H1 (cell line): Measurements from ENCODE around the gene ZNF69. TPM values are rescaled to one million over a fixed set of nuclear protein-coding genes. Genes with fewer than 3 reads are reported as not detected.

Experiments used
- CTCF ChIA-PET: fragments of 300-600 bp; sonication (Branson Sonifier 250); formaldehyde crosslinking; loops from one replicate; lab custom pipeline; 2021; ENCODE audit not compliant: partially characterized antibody; lab: Charles Lee
- POLR2A ChIA-PET: fragments of 300-600 bp; sonication (Branson Sonifier 250); formaldehyde crosslinking; loops from one replicate; lab custom pipeline; 2021; ENCODE audit warnings: inconsistent platforms; ENCODE audit not compliant: partially characterized antibody; lab: Charles Lee
- DNase-seq, 2 experiments: peaks; one replicate each; pipeline versions ENCODE4 v3.0.0 to v3.0.0-alpha.2; 2010 to 2022; ENCODE audit warnings: low spot score in 2 of 2, low read depth in 1 of 2, mixed read lengths in 1 of 2
- FAIRE-seq: peaks from 2 replicates; lab custom pipeline; 2011; peaks lifted over from hg19 to GRCh38; lab: Jason Lieb, UNC
- H2AFZ ChIP-seq: 2 replicates; pipeline ENCODE4 v1.8.1; 2012; ENCODE audit warnings: low read length, inconsistent platforms
- H2AK5ac ChIP-seq: 2 replicates; pipeline ENCODE4 v1.6.1; 2013; ENCODE audit warnings: low read depth, low read length
- H2BK120ac ChIP-seq: replicated peaks from 2 replicates; pipeline ENCODE3; 2013; ENCODE audit warnings: low read depth, low read length, inconsistent platforms
- H2BK12ac ChIP-seq: 2 replicates; pipeline ENCODE4 v1.6.1; 2013; ENCODE audit warnings: low read depth, low read length
- H2BK15ac ChIP-seq: 2 replicates; pipeline ENCODE4 v1.6.1; 2013; ENCODE audit warnings: low read length
- H2BK20ac ChIP-seq: 2 replicates; pipeline ENCODE4 v1.6.1; 2013; ENCODE audit warnings: low read length
- H2BK5ac ChIP-seq: 2 replicates; pipeline ENCODE4 v1.6.1; 2013; ENCODE audit warnings: low read depth, low read length
- H3K14ac ChIP-seq: 2 replicates; pipeline ENCODE4 v1.6.1; 2013; ENCODE audit warnings: inconsistent platforms; ENCODE audit not compliant: insufficient read length
- H3K18ac ChIP-seq: 2 replicates; pipeline ENCODE4 v1.6.1; 2013; ENCODE audit warnings: low read length; ENCODE audit errors: extremely low read depth
- H3K23ac ChIP-seq: 2 replicates; pipeline ENCODE4 v1.6.1; 2013; ENCODE audit warnings: inconsistent platforms; ENCODE audit not compliant: insufficient read length
- H3K23me2 ChIP-seq: 2 replicates; pipeline ENCODE4 v1.6.1; 2013; ENCODE audit warnings: low read depth, low read length
- H3K27ac ChIP-seq: 2 replicates; pipeline ENCODE4 v1.6.1; 2011; ENCODE audit warnings: low read depth, low read length, inconsistent platforms
- H3K27me3 ChIP-seq, 4 experiments: replicated peaks in 1 of 4; 1 replicate in 1 of 4; 2 replicates in 3 of 4; pipeline versions ENCODE4 v1.6.1 to v1.8.1; 2011 to 2013; ENCODE audit warnings: low read length in 3 of 4, mild to moderate bottlenecking in 3 of 4, inconsistent platforms in 2 of 4, mixed read lengths in 2 of 4, moderate library complexity in 1 of 4; ENCODE audit not compliant: control insufficient read depth in 3 of 4, insufficient read depth in 3 of 4; ENCODE audit errors: extremely low read depth in 1 of 4
- H3K36me3 ChIP-seq, 4 experiments: 2 replicates each; pipeline versions ENCODE4 v1.6.1 to v1.8.1; 2011 to 2013; ENCODE audit warnings: mild to moderate bottlenecking in 4 of 4, low read length in 3 of 4, moderate library complexity in 2 of 4, control low read depth in 1 of 4, inconsistent platforms in 1 of 4; ENCODE audit not compliant: insufficient read depth in 4 of 4, control insufficient read depth in 2 of 4
- H3K4ac ChIP-seq: replicated peaks from 2 replicates; pipeline ENCODE3; 2013; ENCODE audit warnings: low read length, low read depth, mixed read lengths, inconsistent platforms; ENCODE audit not compliant: insufficient read length
- H3K4me1 ChIP-seq, 4 experiments: replicated peaks in 1 of 4; 1 replicate in 1 of 4; 2 replicates in 3 of 4; pipeline versions ENCODE4 v1.6.1 to v1.8.1; 2011 to 2013; ENCODE audit warnings: low read length in 3 of 4, inconsistent platforms in 2 of 4, mixed read lengths in 1 of 4; ENCODE audit not compliant: insufficient read depth in 4 of 4, control insufficient read depth in 3 of 4
- H3K4me2 ChIP-seq, 2 experiments: 2 replicates each; pipeline versions ENCODE4 v1.6.1 to v1.8.1; 2011 to 2013; ENCODE audit warnings: low read depth in 2 of 2, low read length in 2 of 2, control low read depth in 1 of 2, inconsistent platforms in 1 of 2, mild to moderate bottlenecking in 1 of 2; ENCODE audit not compliant: insufficient read depth in 1 of 2
- H3K4me3 ChIP-seq, 4 experiments: fragments of 200-600, 300-600 bp in 1 of 4; sonication (generic), shearing (Covaris generic), sonication (Bioruptor Twin) in 1 of 4; 2 replicates each; pipeline versions ENCODE4 v1.5.1 to v1.8.1; 2011 to 2016; ENCODE audit warnings: low read length in 4 of 4, low read depth in 3 of 4, control low read depth in 2 of 4, inconsistent platforms in 2 of 4, mild to moderate bottlenecking in 2 of 4, mixed read lengths in 1 of 4, moderate library complexity in 1 of 4; ENCODE audit not compliant: insufficient read depth in 2 of 4; ENCODE audit errors: extremely low read depth in 1 of 4
- H3K56ac ChIP-seq: replicated peaks from 2 replicates; pipeline ENCODE3; 2013; ENCODE audit warnings: low read depth, mild to moderate bottlenecking, mixed read lengths, low read length, inconsistent platforms; ENCODE audit not compliant: insufficient read length
- H3K79me1 ChIP-seq: 2 replicates; pipeline ENCODE4 v1.6.1; 2013; ENCODE audit warnings: low read depth, low read length, control low read depth
- H3K79me2 ChIP-seq, 2 experiments: 2 replicates each; pipeline versions ENCODE4 v1.6.1 to v1.8.1; 2012 to 2013; ENCODE audit warnings: low read length in 2 of 2, mild to moderate bottlenecking in 2 of 2, inconsistent platforms in 1 of 2; ENCODE audit not compliant: insufficient read depth in 2 of 2, control insufficient read depth in 1 of 2
- H3K9ac ChIP-seq, 4 experiments: replicated peaks in 1 of 4; 1 replicate in 1 of 4; 2 replicates in 3 of 4; pipeline versions ENCODE4 v1.6.1 to v1.8.1; 2011 to 2013; ENCODE audit warnings: low read depth in 3 of 4, low read length in 3 of 4, control low read depth in 2 of 4, mild to moderate bottlenecking in 2 of 4, moderate library complexity in 2 of 4, inconsistent platforms in 1 of 4; ENCODE audit errors: extremely low read depth in 1 of 4
- H3K9me3 ChIP-seq, 2 experiments: 2 replicates each; pipeline versions ENCODE4 v1.6.1 to v1.8.1; 2012 to 2013; ENCODE audit warnings: mild to moderate bottlenecking in 2 of 2, moderate library complexity in 2 of 2, control low read depth in 1 of 2, inconsistent platforms in 1 of 2, low read depth in 1 of 2, low read length in 1 of 2, mixed read lengths in 1 of 2; ENCODE audit not compliant: insufficient read depth in 2 of 2
- H4K20me1 ChIP-seq, 2 experiments: replicated peaks in 1 of 2; 2 replicates each; pipeline versions ENCODE3 to v1.8.1; 2011 to 2013; ENCODE audit warnings: inconsistent platforms in 2 of 2, low read length in 2 of 2, mild to moderate bottlenecking in 1 of 2; ENCODE audit not compliant: insufficient read depth in 2 of 2, control insufficient read depth in 1 of 2
- H4K5ac ChIP-seq: 2 replicates; pipeline ENCODE4 v1.6.1; 2013; ENCODE audit warnings: low read length, low read depth, mixed read lengths, inconsistent platforms; ENCODE audit not compliant: insufficient read length
- H4K8ac ChIP-seq: 2 replicates; pipeline ENCODE4 v1.8.0; 2013; ENCODE audit warnings: mild to moderate bottlenecking, moderate library complexity, low read length, inconsistent platforms; ENCODE audit not compliant: insufficient read depth; ENCODE audit errors: extremely low read depth
- H4K91ac ChIP-seq: replicated peaks from 2 replicates; pipeline ENCODE3; 2013; ENCODE audit warnings: low read length, mixed read lengths, inconsistent platforms; ENCODE audit not compliant: insufficient read length
- E2F6 ChIP-seq: IDR thresholded peaks from 2 replicates; pipeline ENCODE4 v1.6.1; 2012; ENCODE audit warnings: inconsistent platforms
- MAX ChIP-seq: IDR thresholded peaks from 2 replicates; pipeline ENCODE4 v1.6.1; 2012; ENCODE audit warnings: inconsistent platforms
- WGBS, 2 experiments: shearing (Covaris generic) in 1 of 2; methylation state at CpG; one replicate each; pipeline versions ENCODE4 v1.1.6 to v1.1.7; 2013 to 2015; ENCODE audit warnings: low lambda C conversion rate in 2 of 2, mixed read lengths in 2 of 2, inconsistent platforms in 1 of 2, low coverage in 1 of 2, missing lambda C conversion rate in 1 of 2; ENCODE audit not compliant: insufficient replicate concordance in 2 of 2, insufficient coverage in 1 of 2, insufficient read length in 1 of 2; ENCODE audit errors: extremely low coverage in 1 of 2, missing lambda C conversion rate in 1 of 2; 5-methylcytosine and 5-hydroxymethylcytosine counted together
- polyA plus RNA-seq, 7 experiments: library from polyadenylated mRNA; depleted of rRNA in 3 of 7; stranded (reverse) in 5 of 7; unstranded in 2 of 7; fragments of >200 nt in 5 of 7; fragments of 200-250 nt in 2 of 7; gene quantifications; 1 replicate in 5 of 7; 2 replicates in 1 of 7; 4 replicates in 1 of 7; pipeline versions ENCODE4 v1.2.1 to v1.2.3, GENCODE V29; 2011 to 2013; ENCODE audit warnings: missing spikeins in 2 of 7, mixed read lengths in 2 of 7
- total RNA-seq: library from RNA; stranded (reverse); fragmentation: NEBNext Ultra II Directional; extraction: Animal tissue kit (Norgen Biotek cat#: 25700); gene quantifications from 2 replicates; pipeline ENCODE4 v1.2.1, GENCODE V29; 2021

The ZNF69 gene
- total and polyA plus RNA-seq, 2 of the 8 experiments (the other 6 are each of a cell fraction or from before 2014, with no cell fraction given): 5.6 to 22.8 TPM

DNA sequence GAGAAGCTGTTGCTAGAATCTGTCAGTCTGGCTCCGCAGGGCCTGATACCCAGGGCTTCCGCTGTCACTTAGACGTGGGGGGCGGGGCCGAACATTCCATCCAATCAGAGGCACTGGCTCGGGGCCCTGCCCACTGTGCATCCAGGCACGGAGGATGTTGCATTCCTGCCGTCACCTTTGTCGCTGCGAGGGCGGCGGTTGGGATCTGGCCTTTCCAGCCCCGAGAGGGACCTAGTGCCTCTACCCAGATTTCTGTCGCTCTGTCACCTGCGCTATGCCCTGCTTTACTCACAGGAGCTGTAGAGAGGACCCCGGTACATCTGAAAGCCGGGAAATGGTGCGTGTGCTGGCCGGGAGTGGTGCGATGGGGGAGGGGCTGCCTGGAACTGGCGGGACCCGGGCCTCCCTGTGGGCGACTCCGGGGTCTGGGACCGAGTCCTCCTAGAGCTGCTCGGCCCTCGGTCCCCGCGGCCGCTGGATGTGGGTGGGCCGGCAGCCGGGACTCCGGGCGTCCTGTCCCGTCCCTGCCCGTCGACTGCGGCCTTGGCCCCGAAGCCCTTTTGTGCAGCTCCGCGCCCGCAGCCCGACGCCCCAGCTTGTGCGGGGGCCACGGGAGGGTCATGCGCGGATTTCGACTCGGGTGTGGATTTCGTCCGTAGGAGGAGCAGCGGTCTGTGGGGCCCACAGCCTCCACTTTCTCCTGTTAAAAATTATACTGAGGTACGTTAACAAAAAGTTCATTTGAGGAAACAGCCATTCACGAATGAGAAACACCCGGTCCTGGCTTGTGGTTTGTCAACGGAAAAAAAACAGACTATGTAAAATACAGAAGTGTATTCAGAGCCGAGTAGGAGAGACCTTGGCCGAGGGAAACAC lies 38.8 kb upstream of the ZNF69 start, which contains the start of gene ZNF439:
ZNF439 (plus strand) TSS at position 133 of the 876 bp plus-strand sequence; CDS start at position 275, 142 bp downstream.
- ChIA-PET CTCF (interaction anchor here (0.8 to 2.6 kb wide), 3 partner anchors 10 to 37 kb away, joined by 3 to 10 read pairs (median 8); no protein-coding TSS in a partner anchor), POLR2A (interaction anchor here (0.6 to 1.7 kb wide), 4 partner anchors 171 to 347 kb away, joined by 3 to 4 read pairs (median 3); partner anchors contain the start of genes ZNF20 and ZNF627)
- no peak for TF ChIP-seq MAX
- peak; percentile 14; the same call in 1 of the 2 replicates for TF ChIP-seq E2F6
- no peak within 1 kb of the TSS for H2BK20ac ChIP-seq
- WGBS, 2 experiments: 87% methylated on average over 52 of the region's 59 CpGs; no CpG with 5 or more reads in 1 of the 2 experiments
- no peak within 1 kb of the TSS for H3K23ac ChIP-seq
- peaks cover 12 to 31% of the 10 kb centered on the region in 2 experiments; a peak in 3 of 4 replicates for H3K9me3 ChIP-seq
- H2AK5ac ChIP-seq: no peak within 1 kb of the TSS
- no peak within 1 kb of the TSS for H4K5ac ChIP-seq
- no peaks in the 10 kb centered on the region for H3K79me1 ChIP-seq
- H4K91ac ChIP-seq: no peak within 1 kb of the TSS
- no peak within 1 kb of the TSS for H2BK120ac ChIP-seq
- H3K27me3 ChIP-seq: no peaks in the 10 kb centered on the region
- no peak within 1 kb of the TSS for H3K9ac ChIP-seq
- H3K4me2 ChIP-seq: no peak within 1 kb of the TSS
- H3K79me2 ChIP-seq: no peaks in the 10 kb centered on the region
- H3K4ac ChIP-seq: no peak within 1 kb of the TSS
- H3K4me1 ChIP-seq: no peaks in the 10 kb centered on the region
- no peak within 1 kb of the TSS for H3K27ac ChIP-seq
- no peak within 1 kb of the TSS for H3K56ac ChIP-seq
- H4K8ac ChIP-seq: no peak within 1 kb of the TSS
- no peaks in the 10 kb centered on the region for H3K36me3 ChIP-seq
- no peak within 1 kb of the TSS for H2AFZ ChIP-seq
- H2BK5ac ChIP-seq: no peak within 1 kb of the TSS
- no peaks in the 10 kb centered on the region for H4K20me1 ChIP-seq
- no peak within 1 kb of the TSS for H3K14ac ChIP-seq
- H3K23me2 ChIP-seq: no peaks in the 10 kb centered on the region
- DNase-seq: peak; percentile 23 to 46
- no peak within 1 kb of the TSS for H2BK15ac ChIP-seq
- H2BK12ac ChIP-seq: no peak within 1 kb of the TSS
- FAIRE-seq: no peak
- peak within 1 kb of the TSS in 2 of 4 experiments; percentile 17 to 25; a peak in 1 of 8 replicates for H3K4me3 ChIP-seq
- H3K18ac ChIP-seq: no peak within 1 kb of the TSS
